HL-60/S4 treated with retinoic acid at 250 ng/mL for 4 days and 3 days (cell line): ENCODE results near the gene CNIH4.
"Not testable (repeated sequence)": the region's sequence is repeated elsewhere in the genome, so short reads cannot be mapped to it uniquely, and the experiment has no call there.

ENCODE experiments used
- in situ Hi-C: fragments of 300-500 bp; cut with MboI; formaldehyde crosslinking; loops from 2 replicates; pipeline ENCODE4 v1.7.0; 2022; ENCODE audit warnings: low sequenced_read_pairs

The CNIH4 gene

GRCh38 chr1:224356685-224357625, at the start of gene CNIH4:
Gene CNIH4, plus strand, starts transcription at chr1:224356879. Its CDS starts 46 bp downstream, at chr1:224356925.
- in situ Hi-C loops, result no loop called here

GRCh38 chr1:224308064-224308463, 48.6 kb upstream of the CNIH4 start:
- in situ Hi-C loops, result no loop called here

GRCh38 chr1:224311503-224311902, 45.2 kb upstream of the CNIH4 start:
- in situ Hi-C loops, result not testable (repeated sequence)

- in situ Hi-C loops, result no loop called here
Observed at GRCh38 chr1:224312025-224312424, 44.7 kb upstream of the CNIH4 start.

DNA sequence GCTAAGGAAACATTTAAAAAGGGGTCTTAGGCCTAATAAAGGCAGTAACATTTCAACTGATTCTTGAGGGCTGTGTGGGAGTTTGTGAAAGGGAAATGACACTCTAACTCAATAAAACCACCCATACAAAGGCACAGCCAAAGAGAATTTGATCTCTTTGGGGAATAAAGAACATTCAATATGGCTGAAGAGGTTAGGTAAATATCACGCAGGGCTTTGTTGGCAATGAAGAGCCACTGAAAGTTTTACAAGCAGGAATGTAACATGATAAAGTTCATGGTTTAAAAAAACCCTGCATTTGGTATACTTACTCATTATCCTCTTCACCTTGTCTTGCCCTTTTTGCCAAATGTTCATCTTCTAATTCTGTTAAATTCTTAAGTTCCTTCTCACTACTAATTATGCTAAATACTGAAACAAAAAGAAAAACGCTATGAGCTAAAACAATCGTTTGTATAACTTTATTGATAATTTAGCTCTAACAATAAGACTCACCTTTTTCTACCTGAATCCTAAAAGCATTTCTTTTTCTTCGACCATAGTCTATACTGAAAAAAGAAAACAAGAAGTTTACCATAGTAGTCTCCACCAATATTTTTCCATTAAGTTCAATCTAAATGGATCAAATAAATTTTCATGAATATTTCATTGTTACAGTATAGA, 39.2 kb upstream of the CNIH4 start:
- in situ Hi-C loops, result no loop called here

DNA sequence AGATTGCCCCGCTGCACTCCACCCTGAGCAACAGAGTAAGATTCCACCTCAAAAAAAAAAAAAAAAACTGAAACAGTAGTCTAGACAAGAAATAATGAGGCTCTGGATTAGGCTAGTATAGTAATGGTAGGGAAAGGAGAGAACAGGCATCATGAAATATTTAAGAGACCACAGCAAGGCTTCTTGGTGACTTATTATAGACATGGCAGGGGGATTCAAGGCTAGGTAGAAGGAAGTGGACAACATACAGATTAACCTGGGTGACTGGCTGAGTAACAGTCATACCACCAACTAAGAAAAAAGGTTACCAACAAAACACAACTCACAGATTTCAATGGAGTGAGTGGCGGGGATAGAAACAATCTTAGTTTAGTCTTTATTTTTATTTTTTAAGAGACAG, 35.0 kb upstream of the CNIH4 start:
- in situ Hi-C loops, result loop anchor here (10.0 kb wide), 1 partner anchor 197 kb away; no protein-coding TSS in a partner anchor

DNA sequence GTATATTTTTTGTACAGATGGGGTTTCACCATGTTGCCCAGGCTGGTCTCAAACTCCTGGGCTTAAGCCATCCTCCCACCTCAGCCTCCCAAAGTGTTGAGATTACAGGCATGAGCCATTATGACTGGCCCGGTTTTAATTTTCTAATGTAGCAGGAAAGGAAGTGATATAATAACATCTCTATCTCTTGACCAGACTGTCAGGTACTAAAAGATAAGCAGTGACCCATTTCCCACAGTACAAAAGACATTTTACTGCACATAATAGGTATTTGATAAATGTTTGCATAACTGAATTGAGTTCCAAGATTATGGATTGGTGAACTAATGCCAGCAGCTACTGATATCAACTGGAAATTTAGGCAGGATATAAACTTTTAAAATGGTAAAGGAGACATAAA, 30.7 kb upstream of the CNIH4 start:
- in situ Hi-C loops, result loop anchor here (10.0 kb wide), 1 partner anchor 201 kb away; no protein-coding TSS in a partner anchor

DNA sequence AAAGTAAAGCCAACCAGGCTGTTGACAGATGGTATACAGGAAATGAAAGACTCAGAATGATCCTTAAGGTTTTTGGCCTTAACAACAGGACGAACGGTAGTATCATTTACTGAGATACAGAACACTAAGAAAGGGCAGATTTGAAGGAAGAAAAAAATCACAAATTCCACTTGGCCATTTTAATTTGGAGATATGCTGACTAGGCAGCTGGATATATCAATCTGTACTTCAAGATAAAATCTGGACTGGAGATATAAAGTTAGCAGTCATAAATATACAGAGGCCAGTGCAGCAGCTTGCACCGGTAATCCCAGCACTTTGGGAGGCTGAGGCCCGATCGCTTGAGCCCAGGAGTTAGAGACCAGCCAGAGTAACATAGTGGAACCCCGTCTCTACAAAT, 28.0 kb upstream of the CNIH4 start:
- in situ Hi-C loops, result loop anchor here (10.0 kb wide), 1 partner anchor 204 kb away; no protein-coding TSS in a partner anchor

DNA sequence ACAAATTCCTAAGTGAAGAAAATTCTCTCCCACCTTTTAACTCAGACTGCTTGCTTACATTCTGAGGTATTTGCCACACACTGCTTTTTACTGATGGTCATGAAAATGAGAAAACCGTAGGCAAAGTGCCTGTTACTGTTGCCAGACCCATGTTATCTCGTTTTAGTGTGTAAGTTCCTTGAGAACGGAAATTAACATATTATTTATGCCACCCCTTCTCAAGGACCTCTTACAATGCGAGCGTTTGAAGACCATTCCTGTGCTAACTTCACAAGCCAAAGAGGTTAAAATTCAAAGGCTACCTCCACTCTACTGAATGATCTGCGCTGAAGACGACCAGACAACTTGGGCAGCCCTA, 27.2 kb upstream of the CNIH4 start:
- in situ Hi-C loops, result loop anchor here (10.0 kb wide), 1 partner anchor 205 kb away; no protein-coding TSS in a partner anchor

DNA sequence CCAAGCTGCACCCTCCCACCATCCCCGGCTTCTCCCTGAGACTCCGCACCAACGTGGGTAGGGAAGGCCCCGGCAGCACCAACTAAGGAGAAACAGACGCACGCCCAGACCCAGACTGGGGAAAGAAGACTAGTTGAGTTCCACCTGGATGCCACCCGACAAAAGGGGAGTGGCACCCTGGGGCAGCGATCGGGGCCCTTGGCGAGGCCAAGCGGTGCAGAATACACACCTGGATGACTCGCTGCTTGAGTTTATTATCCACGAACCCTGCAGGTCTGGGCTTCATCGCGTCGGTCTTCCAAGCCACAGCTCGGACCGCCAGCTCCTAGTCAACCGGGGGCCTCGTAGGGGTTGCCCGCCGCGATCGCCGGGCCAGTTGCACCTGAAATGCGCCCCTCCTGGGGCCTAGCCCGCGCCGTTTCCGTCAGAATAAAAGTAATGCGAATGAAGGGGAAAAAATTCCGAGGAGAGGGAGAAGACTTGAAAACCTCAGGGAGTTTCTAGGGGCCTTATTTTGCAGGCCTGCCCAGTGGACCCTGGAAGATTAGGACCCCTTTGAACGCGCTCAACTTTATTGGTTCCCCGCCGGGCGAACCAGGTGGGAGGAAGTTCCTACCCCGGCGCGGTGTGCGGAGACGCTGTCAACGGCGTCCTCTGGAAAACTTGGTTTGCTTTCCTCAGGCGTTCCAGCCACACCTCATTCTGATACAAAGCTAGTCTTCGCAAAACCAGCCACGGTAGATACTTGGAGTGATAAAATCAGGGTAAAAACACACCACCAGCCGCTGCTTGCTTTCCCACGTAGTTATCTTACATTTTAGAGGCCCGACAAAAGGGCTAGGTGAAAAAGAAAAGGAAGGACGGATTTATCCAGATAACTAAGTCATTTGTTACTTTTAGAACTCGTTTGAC, 26.6 kb upstream of the CNIH4 start, which contains the start of gene NVL:
Gene NVL, minus strand, starts transcription at position 331 of the 912 bp plus-strand sequence. Its CDS starts 45 bp downstream, at position 286.
- in situ Hi-C loops, result loop anchor here (10.0 kb wide), 1 partner anchor 205 kb away; no protein-coding TSS in a partner anchor

- in situ Hi-C loops, result no loop called here
Observed at GRCh38 chr1:224331326-224331725, 25.4 kb upstream of the CNIH4 start.

GRCh38 chr1:224331824-224332223, 24.9 kb upstream of the CNIH4 start:
- in situ Hi-C loops, result no loop called here

- in situ Hi-C loops, result no loop called here
Observed at GRCh38 chr1:224333309-224333926, 23.3 kb upstream of the CNIH4 start.

- in situ Hi-C loops, result no loop called here
Observed at GRCh38 chr1:224333939-224334786, 22.5 kb upstream of the CNIH4 start.

- in situ Hi-C loops, result no loop called here
Observed at GRCh38 chr1:224338150-224338838, 18.4 kb upstream of the CNIH4 start.

GRCh38 chr1:224339442-224340033, 17.1 kb upstream of the CNIH4 start:
- in situ Hi-C loops, result no loop called here

- in situ Hi-C loops, result not testable (repeated sequence)
Observed at GRCh38 chr1:224340453-224341384, 16.0 kb upstream of the CNIH4 start.
